MM.1S (cell line): ENCODE results near the gene ADAMTS2.

ENCODE experiments used
- DNase-seq: peaks from one replicate; pipeline ENCODE4 v3.0.0-alpha.2; 2015
- H2AFZ ChIP-seq: fragments of 300-600 bp; sonication (generic); 2 replicates; pipeline ENCODE4 v1.6.0; 2016; ENCODE audit warnings: antibody characterized with exemption, low read length
- H3F3A ChIP-seq: fragments of 300-600 bp; sonication (generic); 2 replicates; pipeline ENCODE4 v1.6.1; 2016; ENCODE audit warnings: mild to moderate bottlenecking, antibody characterized with exemption, low read length, moderate library complexity, mixed read lengths; ENCODE audit not compliant: insufficient read depth
- H3K27ac ChIP-seq: fragments of 300-600 bp; sonication (generic); 2 replicates; pipeline ENCODE4 v1.5.1; 2016; ENCODE audit warnings: mild to moderate bottlenecking, low read length
- H3K27me3 ChIP-seq: fragments of 300-600 bp; sonication (generic); replicated peaks from 2 replicates; pipeline ENCODE4 v1.6.0; 2016; ENCODE audit warnings: low read length; ENCODE audit not compliant: insufficient read depth
- H3K36me3 ChIP-seq: fragments of 300-600 bp; sonication (generic); replicated peaks from 2 replicates; pipeline ENCODE4 v1.6.1; 2016; ENCODE audit warnings: mild to moderate bottlenecking, low read length, mixed read lengths; ENCODE audit not compliant: insufficient read depth
- H3K4me1 ChIP-seq: fragments of 300-600 bp; sonication (generic); 2 replicates; pipeline ENCODE4 v1.6.1; 2016; ENCODE audit warnings: low read length, mixed read lengths
- H3K4me2 ChIP-seq: fragments of 300-600 bp; sonication (generic); 2 replicates; pipeline ENCODE4 v1.6.0; 2016; ENCODE audit warnings: low read depth, low read length
- H3K4me3 ChIP-seq: fragments of 300-600 bp; sonication (generic); 2 replicates; pipeline ENCODE4 v1.5.1; 2016; ENCODE audit warnings: low read length, mixed read lengths
- H3K79me2 ChIP-seq: fragments of 300-600 bp; sonication (generic); 2 replicates; pipeline ENCODE4 v1.6.1; 2016; ENCODE audit warnings: mixed run types, low read length, mixed read lengths
- H3K9ac ChIP-seq: fragments of 300-600 bp; sonication (generic); 2 replicates; pipeline ENCODE4 v1.6.1; 2016; ENCODE audit warnings: low read length, mixed read lengths
- H3K9me2 ChIP-seq: fragments of 300-600 bp; sonication (generic); replicated peaks from 2 replicates; pipeline ENCODE4 v1.6.1; 2016; ENCODE audit warnings: mild to moderate bottlenecking, low read length, mixed read lengths; ENCODE audit not compliant: insufficient read depth
- H3K9me3 ChIP-seq: fragments of 300-600 bp; sonication (generic); replicated peaks from 2 replicates; pipeline ENCODE4 v1.6.1; 2016; ENCODE audit warnings: mild to moderate bottlenecking, low read length, mixed read lengths; ENCODE audit not compliant: insufficient read depth
- H4K20me1 ChIP-seq: fragments of 300-600 bp; sonication (generic); 2 replicates; pipeline ENCODE4 v1.6.1; 2016; ENCODE audit warnings: mild to moderate bottlenecking, low read length, moderate library complexity, mixed read lengths; ENCODE audit not compliant: insufficient read depth
- EZH2 ChIP-seq: fragments of 300-600 bp; sonication (generic); optimal IDR thresholded peaks from 2 replicates; pipeline ENCODE3; 2017; ENCODE audit warnings: low read depth, mild to moderate bottlenecking, antibody characterized with exemption, low read length, mixed read lengths
- EZH2phosphoT487 ChIP-seq: fragments of 300-600 bp; sonication (generic); IDR thresholded peaks from 2 replicates; pipeline ENCODE4 v1.6.1; 2018; ENCODE audit warnings: antibody characterized with exemption, low read length
- TF ChIP-seq, protein P1 (sequence below): fragments of 300-600 bp; sonication (generic); IDR thresholded peaks from 2 replicates; pipeline ENCODE4 v1.5.1; 2016; ENCODE audit warnings: antibody characterized with exemption, low read length, mixed read lengths

ADAMTS2 gene

DNA sequence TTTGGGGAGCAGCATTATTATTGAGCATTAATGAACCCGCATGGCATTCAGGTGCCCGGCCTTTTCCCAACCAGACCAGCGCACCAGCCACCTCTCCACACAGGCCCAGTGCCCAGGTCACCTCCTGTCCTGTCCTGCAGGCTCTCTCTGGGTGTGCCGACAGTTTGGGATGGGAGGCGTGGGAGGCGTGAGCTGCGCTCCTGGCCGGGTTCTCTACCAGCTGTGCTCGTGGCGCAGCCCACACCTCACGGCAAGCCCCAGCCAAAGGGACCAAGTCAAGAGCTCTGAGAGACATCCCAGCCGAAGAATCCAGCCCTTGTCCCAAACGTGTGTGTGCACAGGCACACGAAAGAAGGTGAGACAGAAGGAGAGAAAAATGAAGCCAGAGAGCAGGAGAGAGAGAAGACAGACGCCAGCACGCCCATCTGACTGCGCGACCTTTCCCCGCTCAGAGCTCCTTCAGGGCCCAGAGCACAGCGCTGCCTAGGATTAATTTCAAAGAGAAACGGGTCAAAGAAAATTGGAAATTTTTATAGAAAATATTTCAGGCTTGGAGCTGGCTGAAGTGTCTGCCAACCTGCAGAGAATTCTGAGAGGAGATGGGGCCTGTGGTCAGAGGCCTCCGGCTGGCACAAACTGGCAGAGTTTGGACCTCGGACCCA lies 81.7 kb downstream of the ADAMTS2 start:
- no peaks in the 10 kb centered on the region for H3K9me3 ChIP-seq
- H3K4me2 ChIP-seq, result no peak overlapping the region
- TF ChIP-seq EZH2phosphoT487, result no peak
- TF ChIP-seq, protein P1, sequence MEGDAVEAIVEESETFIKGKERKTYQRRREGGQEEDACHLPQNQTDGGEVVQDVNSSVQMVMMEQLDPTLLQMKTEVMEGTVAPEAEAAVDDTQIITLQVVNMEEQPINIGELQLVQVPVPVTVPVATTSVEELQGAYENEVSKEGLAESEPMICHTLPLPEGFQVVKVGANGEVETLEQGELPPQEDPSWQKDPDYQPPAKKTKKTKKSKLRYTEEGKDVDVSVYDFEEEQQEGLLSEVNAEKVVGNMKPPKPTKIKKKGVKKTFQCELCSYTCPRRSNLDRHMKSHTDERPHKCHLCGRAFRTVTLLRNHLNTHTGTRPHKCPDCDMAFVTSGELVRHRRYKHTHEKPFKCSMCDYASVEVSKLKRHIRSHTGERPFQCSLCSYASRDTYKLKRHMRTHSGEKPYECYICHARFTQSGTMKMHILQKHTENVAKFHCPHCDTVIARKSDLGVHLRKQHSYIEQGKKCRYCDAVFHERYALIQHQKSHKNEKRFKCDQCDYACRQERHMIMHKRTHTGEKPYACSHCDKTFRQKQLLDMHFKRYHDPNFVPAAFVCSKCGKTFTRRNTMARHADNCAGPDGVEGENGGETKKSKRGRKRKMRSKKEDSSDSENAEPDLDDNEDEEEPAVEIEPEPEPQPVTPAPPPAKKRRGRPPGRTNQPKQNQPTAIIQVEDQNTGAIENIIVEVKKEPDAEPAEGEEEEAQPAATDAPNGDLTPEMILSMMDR, result no peak
- no peak for TF ChIP-seq EZH2
- no peak overlapping the region for H3K27ac ChIP-seq
- no peaks in the 10 kb centered on the region for H3F3A ChIP-seq
- no peak overlapping the region for H3K9ac ChIP-seq
- no peaks in the 10 kb centered on the region for H3K36me3 ChIP-seq
- no peaks in the 10 kb centered on the region for H3K79me2 ChIP-seq
- no peaks in the 10 kb centered on the region for H3K27me3 ChIP-seq
- no peak overlapping the region for H2AFZ ChIP-seq
- no peaks in the 10 kb centered on the region for H3K9me2 ChIP-seq
- no peaks in the 10 kb centered on the region for H3K4me1 ChIP-seq
- H4K20me1 ChIP-seq, result no peaks in the 10 kb centered on the region
- DNase-seq, result no peak
- no peak overlapping the region for H3K4me3 ChIP-seq

DNA sequence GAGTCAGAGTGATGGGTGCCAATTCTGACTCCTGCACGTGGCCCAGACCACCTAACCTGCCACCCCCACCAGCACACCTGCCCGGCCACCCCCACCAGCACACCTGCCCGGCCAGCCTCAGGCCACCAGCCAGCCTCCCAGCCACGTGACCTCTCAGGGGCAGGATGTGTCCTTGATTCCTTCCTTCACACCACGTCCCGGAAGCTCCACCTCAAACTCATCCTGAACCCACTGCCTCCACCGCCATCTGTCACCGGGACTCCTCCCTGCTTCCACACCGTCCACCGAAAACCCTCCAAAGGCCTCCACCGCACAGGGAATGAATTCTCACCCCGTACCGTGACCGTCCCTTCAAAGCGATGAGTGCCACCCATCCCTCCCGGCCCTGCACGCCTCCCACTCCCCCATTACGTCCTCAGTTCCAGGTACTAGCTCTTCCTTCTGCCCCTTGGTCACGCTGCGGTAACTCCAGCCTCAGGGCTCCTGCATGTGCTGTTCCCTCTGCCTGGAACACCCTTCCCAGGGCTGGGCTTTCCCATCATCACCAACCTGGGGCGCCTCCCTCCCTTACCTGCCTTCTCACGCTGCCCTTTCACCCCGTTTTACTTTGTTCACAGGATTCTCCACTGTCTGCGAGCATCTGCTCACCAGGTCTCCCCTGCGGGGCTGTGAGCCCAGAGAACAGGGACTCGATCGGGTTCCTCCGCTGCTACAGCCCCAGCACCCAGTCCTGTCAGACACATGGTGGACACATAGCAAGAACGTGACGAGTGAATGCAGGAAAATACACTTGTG lies 82.9 kb downstream of the ADAMTS2 start:
- no peak overlapping the region for H3K9ac ChIP-seq
- H3K4me3 ChIP-seq, result no peak overlapping the region
- no peak for DNase-seq
- H4K20me1 ChIP-seq, result no peaks in the 10 kb centered on the region
- H3K4me2 ChIP-seq, result no peak overlapping the region
- no peaks in the 10 kb centered on the region for H3K9me3 ChIP-seq
- H3K27me3 ChIP-seq, result no peaks in the 10 kb centered on the region; the same call in 1 of the 2 replicates
- H3K4me1 ChIP-seq, result no peaks in the 10 kb centered on the region
- TF ChIP-seq EZH2 (no peak), EZH2phosphoT487 (no peak)
- TF ChIP-seq, protein P1, result no peak
- no peaks in the 10 kb centered on the region for H3F3A ChIP-seq
- H3K27ac ChIP-seq, result no peak overlapping the region
- H3K9me2 ChIP-seq, result no peaks in the 10 kb centered on the region
- no peak overlapping the region for H2AFZ ChIP-seq
- no peaks in the 10 kb centered on the region for H3K36me3 ChIP-seq
- H3K79me2 ChIP-seq, result no peaks in the 10 kb centered on the region

DNA sequence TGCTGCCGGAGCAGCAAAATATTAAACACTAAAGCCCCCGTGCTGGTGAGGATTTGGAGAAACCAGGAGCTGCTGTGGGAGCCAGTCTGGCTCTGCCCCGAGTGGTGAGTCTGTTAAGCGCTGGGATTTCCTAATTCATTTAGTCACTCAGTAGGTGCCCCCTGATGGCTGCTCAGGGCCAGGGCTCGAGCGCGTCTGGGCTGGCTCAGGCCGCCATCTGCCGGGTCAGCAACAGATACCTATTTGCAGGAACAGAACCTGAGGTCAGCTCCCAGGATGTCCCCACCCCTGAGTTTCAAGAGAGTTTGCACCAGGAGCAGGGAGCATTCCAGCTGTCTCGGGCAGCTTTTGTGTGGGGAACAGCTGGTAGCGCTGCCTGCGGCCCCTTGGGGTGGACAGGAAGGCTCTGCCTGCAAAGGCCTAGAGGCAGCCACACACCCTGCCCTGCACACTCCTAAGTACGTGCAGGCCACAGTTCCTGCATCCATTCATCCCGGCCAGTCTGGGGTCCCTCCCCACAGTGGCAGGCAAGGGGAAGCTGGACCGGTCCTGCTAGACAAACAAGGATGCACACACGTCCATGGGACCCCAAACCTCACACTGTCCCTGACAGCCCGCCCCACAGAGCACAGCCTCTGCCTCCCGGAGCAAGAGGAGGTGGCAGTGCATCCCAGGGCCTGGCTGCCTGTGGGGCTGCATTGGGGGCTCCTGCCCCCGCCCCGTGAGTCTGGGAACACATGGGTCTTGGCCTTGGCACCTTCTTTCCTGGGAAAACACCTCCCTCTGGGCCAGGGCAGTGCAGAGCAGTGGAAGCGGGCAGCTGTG lies 83.7 kb downstream of the ADAMTS2 start:
- Histone ChIP-seq H3K4me3 (no peak overlapping the region), H3K4me2 (no peak overlapping the region), H3K79me2 (no peaks in the 10 kb centered on the region), H3K9me2 (no peaks in the 10 kb centered on the region), H4K20me1 (no peaks in the 10 kb centered on the region), H3K27ac (no peak overlapping the region), H2AFZ (no peak overlapping the region), H3F3A (no peaks in the 10 kb centered on the region), H3K27me3 (no peaks in the 10 kb centered on the region; the same call in 1 of the 2 replicates), H3K9me3 (no peaks in the 10 kb centered on the region), H3K4me1 (no peaks in the 10 kb centered on the region), H3K9ac (no peak overlapping the region), H3K36me3 (no peaks in the 10 kb centered on the region)
- no peak for DNase-seq
- TF ChIP-seq, protein P1, result no peak; the same call in 1 of the 2 replicates
- TF ChIP-seq EZH2 (no peak), EZH2phosphoT487 (no peak)
